Measurements from ENCODE around the gene NOX3.
"Not testable (repeated sequence)": the region's sequence is repeated elsewhere in the genome, so short reads cannot be mapped to it uniquely, and the experiment has no call there.

Gene NOX3

GRCh38 chr6:155364844-155365437, 90.7 kb downstream of the NOX3 start:
- no peak for DNase-seq

GRCh38 chr6:155364021-155364420, 91.6 kb downstream of the NOX3 start:
- DNase-seq = not testable (repeated sequence)

- DNase-seq = not testable (repeated sequence)
Measured at GRCh38 chr6:155362968-155363632, 92.5 kb downstream of the NOX3 start.

GRCh38 chr6:155354167-155354566, 101.5 kb downstream of the NOX3 start:
- no peak for DNase-seq

GRCh38 chr6:155352811-155353210, 102.8 kb downstream of the NOX3 start:
- no peak for DNase-seq

GRCh38 chr6:155352130-155352420, 103.6 kb downstream of the NOX3 start:
- no peak for DNase-seq

- DNase-seq = no peak
Measured at GRCh38 chr6:155351273-155352129, 104.1 kb downstream of the NOX3 start.

- DNase-seq = no peak
Measured at GRCh38 chr6:155349956-155350355, 105.7 kb downstream of the NOX3 start.

- DNase-seq = no peak
Measured at GRCh38 chr6:155349129-155349528, 106.5 kb downstream of the NOX3 start.

- no peak for DNase-seq
Measured at GRCh38 chr6:155347800-155348199, 107.8 kb downstream of the NOX3 start.

GRCh38 chr6:155346957-155347356, 108.7 kb downstream of the NOX3 start:
- DNase-seq = no peak
